HG02840 (cell line): ENCODE results near the gene TNNC1.

ENCODE experiments used
- ATAC-seq: cut with Tn5 transposase; IDR thresholded peaks from one replicate; pipeline ENCODE4 v1.9.1; 2021; ENCODE audit warnings: mild to moderate bottlenecking, moderate library complexity, moderate number of reproducible peaks; ENCODE audit not compliant: unreplicated experiment, low FRiP score

The TNNC1 gene

DNA sequence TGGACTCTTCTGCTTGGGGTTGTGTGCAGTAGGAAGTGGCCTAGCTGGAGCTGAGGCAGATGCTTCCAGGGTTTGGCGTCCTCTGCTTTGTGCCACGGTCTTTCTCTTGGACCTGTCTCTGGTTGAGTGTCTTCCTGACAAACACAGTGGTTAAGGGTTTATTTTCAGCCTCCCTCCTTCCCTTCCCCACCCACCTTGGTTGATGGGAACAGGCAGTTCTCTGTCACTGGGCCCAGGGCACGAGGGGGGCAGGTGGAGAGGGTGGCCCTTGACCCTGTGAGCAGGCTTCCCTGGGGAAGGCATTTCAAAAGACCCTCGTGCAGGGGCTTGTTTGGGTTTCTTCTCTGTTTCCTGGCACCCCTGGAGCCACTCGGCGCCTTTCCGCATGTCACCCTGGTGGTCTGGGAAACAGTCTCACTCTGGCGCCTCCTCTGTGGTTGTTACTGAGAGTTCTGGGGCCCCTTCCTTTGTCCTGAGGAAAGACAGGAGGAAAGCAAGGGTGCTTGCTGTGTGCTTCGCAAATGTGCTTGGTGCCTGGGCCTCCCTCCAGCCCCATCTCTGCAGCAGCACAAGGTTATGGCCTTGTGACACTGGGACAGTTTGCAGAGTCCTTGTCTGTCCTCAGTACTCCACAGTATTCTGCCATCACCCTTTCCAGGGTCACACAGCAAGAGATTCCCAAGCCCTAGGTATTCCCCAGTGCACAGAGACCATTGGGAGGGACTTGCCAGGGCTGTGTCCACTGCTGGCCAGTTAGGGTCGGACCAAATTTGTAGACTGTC, 31.0 kb upstream of the TNNC1 start:
- ATAC-seq: no peak

DNA sequence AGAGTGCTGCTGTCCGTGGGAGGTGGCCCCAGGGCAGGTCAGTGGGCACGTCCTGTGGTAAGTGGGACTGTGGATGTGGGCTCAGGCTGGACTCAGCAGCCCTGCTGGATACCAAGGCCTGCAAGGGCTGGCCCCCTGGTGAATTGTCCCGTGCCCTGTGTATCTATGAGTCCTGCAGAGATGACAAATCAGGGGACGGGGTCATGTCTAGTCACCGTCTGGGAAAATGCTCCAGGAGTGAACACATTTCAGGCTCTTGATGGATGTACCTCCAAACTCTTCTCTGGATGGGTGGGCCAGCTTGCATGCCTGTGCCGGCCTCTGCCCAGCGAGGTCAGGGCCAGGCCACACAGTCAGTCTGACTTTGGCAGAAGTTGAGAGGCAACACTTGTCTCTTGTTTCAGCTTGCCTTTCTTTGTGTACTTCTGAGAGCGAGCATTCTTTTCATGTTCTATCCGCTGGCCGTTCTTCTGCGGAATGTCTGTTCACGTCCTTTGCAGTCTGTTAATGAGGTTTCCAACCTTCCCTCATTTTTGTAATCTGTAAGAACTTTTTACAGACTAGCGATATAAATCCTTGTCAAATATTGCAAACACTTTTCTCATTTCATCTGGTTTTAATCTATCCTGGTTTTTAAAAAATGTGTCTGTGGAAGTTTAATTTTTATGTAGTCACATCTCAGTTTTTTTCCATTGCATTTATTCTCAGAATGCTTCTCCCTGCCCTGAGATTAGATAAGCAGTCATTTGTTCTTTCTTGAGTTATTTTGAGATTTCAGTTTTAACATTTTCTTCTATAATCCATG, 29.9 kb upstream of the TNNC1 start:
- no peak for ATAC-seq

DNA sequence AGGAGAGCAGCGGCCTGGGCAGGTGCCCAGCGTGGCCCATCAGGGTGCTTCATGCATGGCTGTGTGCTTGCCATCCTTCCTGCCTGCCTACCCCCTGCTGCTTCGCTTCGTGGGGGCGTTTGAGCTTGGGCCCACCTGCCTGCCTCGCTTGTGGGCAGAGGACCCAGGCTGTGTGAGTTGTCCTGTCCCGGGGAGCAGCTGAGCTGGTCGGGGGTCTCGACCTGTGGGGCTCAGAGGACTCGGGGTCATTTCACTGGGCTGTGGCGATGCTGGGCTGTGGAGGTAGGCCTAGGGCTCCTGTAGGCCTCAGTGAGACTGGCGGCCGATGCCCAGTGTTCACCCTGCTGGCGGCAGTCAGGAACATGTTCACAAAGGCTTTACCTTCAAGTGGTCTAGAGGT, 29.2 kb upstream of the TNNC1 start:
- ATAC-seq: no peak

DNA sequence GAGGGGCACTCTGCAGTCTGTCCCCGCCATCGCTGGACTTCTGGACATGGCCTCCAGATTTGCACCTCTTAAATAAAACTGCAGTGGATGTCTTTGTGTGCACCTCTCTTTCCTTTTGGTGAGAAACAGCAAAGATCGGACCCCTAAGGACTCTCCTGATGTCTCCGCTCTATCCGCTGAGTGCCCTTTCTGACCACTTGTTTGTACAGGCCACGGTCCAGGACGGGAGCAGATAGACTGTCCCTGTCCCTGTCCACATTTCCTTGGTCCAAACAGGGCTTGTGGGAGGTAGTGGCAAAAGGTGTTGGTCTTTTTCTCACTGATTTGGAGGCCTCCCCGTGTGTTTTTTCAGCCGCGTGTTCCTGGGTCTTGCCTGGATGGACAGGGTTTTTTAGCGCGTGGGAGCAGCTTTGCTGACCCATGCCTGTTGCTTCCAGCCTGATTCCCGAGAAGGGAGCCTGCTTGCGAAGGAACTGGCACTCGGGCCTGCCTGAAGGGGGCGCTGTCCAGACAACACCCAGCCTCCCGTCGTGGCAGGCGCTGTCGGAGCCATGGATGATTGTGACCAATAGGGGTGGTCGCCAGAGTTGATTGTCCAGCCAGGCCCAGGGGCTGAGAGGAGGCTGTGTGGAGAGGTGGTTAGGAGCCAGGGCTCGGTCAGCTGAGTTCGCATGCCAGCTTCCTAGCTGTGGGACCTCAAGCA, 28.1 kb upstream of the TNNC1 start:
- no peak for ATAC-seq

DNA sequence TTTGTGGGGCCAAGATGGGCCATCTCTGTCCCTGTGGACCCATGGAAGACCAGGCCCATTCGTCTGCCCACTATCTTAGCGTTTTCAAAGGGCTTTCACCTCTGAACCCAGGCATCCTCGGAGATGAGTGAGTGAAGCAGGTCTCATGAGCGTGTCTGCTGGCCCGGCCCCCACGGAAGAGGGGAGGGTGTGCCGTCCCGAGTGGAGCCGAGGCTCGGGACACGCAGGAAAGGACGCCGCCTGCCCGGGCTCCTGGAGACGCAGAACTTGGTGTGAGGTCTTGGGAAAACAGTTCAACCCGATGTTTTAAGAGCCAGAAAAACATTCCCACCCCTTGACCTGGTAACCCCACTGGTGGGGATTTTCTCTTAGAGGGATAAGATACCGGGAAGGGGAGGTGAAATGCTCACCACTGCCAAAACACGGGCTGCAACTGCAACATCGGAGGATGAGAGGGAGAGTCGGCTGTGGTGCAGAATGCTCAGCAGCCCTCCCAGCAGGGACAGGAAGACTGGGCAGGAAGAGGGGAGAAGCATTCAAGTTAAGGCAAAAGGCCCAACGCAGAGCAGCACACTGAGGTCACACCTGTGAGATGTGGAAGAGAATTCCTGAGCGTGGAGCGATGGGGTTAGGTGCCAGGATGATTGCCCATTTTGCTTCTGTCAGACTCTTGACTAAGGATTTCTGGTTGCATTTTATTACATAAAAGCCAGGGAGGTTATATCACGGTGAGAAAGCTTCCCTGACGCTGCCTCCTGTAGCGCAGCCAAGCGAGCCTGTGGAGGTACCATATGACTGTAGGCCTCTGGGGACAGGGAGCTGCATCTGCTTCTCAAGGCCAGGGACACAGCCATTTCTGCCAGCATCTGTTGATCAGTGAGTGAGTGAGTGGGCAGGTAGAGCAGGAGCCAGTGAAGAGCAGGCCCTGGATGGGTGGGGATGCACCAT, 27.2 kb upstream of the TNNC1 start:
- no peak for ATAC-seq

DNA sequence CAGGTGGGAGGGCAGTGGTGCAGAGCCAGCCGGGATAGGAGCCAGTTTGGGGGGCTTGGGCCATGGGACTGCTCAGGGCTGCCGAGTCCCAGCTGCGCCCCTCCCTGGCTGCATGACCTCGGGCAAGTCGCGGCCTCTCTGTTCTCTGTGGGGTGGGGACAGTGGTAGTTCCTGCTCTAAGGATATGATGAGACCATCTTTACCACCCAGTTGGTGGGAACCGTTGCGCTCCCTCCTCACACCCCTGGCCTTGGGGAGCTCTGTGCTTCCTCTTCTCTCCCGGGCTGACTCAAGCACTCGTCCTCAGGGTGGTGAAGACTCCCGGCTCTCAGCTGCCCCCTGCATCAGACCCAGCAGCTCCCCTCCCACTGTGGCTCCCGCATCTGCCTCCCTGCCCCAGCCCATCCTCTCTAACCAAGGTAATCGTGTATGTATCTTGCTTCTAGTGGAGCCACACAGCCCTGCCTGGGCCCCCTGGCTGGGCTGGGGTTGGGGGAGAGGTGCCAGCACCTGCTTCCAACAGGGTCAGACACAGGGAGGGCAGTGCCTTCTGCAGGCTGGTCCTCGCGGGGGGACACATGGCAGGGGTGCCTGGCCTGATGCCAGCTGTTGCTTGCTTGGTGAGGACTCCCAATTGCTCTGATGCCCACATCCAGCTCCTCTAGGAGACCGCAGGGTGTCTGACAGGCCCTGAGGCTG, 26.2 kb upstream of the TNNC1 start:
- ATAC-seq: no peak

DNA sequence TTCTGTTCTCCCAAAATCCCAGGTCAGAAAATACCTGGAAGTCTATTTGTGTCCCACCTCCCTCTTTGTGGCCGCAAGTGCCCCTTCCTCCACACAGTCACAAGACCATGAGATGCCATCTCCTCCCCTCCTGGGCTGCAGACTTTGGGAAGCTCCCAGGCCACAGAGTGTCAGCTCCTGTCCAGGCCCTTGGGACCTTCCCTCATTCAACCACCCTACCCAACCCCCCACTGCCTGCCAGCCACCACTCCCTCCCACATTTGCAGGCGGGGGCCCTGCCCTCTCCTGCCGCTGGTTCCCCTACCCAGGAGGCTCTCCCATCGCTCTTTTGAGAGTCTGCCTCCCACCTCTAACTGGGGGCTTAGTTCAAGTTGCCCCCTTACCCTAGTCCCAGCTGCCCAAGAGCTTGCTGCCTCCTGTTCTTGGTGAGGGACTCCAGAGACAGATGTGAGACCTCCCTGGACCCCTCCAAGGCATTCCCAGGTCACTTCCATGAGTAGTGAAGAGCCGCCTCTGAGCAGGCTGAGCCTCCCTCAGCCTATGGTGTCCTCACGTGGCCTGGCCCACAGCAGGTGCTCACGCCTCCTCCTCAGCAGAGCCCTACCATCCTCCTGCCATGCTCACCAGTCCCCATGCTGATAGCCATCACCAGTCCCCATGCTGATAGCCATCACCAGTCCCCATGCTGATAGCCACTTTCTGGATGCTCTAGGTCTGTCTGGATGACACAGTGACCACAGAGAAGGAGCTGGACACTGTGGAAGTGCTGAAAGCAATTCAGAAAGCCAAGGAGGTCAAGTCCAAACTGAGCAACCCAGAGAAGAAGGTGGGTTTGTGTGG, 25.4 kb upstream of the TNNC1 start:
- no peak for ATAC-seq

DNA sequence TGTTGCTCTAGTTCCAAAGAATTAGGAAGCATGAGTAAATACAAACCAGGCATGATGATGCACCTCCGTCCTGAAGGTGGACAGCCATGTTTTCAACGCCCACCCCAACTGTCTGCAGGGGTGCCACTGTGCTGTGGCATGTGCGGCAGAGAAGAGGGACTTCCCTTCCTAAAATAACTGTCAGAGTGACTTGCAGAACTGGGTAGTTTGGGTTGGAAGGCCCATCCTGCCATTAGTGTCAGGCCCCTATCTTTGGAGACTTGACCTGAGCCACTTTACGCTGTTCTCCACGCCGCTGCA, 23.9 kb upstream of the TNNC1 start:
- ATAC-seq: no peak

DNA sequence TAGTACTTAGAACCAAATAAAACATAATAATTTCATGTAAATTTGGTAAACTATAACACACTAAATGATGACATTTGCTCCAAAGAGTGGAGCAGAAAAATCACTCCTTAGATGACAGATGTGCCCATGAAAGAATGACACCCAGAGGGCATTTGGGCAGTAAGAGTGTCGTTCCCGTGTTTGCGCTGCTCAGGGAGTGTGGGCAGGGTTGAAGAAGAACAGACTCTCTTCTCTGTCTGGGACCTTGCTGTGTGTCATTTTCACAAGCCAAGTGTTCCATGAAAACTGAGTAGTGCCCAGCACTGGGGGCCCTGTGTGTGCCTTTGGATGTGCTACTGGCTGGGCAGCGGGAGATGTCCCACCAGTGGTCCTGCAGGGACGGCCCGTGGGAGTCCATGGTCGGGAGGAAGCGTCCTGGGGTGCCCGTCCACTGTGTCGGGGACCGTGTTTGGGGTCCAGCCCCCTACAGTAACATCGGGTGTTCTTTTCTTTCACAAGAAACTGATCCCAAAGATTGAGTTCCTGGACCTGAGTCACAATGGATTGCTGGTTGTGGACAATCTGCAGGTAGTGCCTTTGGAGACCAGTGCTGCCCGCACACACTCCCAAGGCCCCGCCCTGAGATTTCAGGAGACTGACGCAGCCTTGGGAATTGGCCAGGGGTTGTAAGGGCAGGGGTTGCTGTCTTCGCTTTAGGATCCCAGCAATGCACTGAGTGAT, 23.4 kb upstream of the TNNC1 start:
- ATAC-seq: no peak

DNA sequence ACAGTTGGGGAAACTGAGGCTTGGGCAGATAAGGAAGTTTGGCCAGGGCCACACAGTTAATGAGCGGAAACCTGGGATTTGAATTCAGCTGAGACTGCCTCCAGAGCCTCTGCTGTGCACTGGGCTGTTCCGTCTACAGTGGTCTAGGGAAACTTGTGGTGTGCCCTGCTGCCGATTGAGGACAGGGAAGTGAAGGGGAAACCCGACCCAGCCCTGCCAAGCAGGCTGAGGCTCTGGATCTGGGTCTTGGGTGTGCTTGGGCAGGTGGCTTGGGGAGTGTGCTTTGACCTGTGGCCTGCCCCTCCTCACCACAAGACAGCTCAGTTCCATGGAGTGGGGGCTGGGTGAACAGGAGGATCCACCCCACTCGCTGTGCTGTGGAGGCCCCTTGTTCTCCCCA, 19.2 kb upstream of the TNNC1 start:
- ATAC-seq: no peak

DNA sequence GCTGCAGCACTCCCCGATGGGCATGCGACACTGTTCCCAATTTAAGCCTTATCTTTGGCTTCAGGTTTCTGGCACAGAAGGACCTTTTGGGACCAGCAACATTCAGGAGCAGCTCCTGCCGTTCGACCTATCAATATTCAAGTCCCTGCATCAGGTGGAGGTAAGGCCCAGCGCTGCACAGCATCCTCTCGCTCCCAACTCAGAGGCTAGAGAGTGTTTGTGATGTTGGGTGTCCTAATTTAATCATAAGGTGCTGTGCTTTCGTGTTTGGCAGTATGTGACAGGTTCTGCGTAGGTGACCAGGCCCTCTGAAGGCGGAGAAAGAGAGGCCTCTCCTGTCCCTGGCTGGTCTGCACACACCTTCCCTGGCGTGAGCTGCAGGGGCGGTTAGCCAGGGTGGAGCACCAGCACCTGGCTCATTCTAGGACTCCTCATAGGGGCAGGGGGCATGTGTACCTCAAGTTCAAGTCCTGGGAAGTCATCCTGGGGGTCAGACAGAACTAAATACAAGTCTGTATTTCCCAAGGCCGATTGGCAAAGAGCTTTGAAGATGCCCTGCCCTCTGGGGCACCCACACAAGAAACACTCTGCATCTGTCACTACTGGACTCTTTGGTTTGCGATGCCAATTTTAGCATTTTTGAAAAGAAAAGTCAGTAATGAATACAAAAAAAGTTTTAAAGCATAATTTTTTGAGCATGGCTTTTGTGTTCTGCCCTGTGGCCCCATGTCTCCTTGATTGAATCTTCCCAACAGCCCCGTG, 18.6 kb upstream of the TNNC1 start:
- ATAC-seq: no peak

DNA sequence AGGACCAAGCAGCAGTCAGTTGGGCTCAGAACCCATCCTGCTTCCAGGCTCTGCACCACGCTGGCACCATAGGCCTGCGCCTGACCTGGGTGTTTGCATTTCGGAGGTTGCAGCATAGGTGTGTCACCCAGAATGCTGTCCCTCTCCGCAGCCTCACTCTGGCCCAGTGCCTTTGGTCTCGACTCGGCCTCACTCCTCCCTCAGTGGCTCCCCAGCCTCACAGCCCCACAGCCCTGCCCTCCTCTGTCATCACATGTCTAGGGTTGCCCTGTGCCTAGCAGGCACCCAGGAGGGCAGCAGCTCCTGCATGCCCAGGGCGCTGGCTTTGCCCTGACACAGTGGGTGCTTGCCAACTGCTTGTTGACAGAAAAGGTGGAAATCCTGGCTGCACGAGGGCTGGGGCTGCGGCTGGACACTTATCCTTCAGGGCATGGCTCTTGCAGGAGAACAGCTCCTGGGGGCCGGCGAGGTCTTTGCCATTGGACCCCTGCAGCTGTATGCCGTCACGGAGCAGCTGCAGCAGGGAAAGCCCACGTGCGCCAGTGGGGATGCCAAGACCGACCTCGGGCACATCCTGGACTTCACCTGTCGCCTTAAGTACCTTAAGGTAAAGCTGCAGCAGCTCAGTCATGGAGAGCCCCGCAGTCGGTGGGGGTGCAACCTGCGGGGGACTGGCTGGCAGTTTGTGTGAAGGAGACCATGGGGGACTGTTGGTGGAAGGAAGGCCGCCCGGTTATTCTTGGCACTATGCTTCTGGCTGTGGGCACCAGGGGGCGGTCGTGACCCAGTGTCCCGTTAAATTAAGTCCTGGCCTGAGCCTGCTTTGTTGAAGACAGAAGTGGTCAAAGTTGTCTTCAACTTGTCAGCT, 17.8 kb upstream of the TNNC1 start:
- ATAC-seq: no peak

DNA sequence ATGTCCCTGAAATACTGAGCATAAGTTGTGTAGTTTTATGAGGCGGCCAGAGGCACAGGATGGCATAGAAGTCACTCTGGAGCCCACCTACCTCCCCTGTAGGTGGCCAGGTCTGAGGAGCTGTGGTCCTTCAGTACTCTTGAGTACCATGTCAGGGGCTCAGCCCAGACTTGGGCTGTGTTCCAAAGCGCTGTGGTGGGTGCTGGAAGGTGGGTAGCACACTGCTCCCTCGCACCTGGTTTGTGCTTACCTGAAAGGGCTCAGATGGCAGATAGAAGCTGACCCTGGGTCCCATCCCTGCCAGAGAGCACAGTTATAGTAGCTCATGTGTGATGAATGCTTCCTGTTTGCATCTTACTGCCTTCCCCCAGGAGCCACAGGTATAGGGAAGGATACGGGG, 17.1 kb upstream of the TNNC1 start:
- ATAC-seq: no peak

DNA sequence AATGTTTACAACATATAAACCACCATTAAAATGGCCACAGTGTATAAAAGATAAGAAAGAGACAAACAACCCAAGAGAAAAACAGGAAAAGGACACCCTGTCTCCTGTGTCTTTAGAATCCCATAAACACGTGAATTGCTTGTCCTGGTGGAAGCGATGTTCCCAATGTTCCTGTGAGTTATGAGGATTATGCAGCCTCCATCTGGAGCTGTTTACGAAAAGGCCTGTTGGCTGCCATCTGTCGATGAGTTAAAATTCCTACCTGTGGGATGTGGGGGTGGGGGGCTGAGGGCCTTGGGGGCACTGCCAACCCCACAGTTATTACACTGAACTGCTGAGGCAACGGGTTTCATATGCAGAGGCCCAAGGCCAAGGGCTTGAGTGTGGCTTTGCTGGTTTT, 15.2 kb upstream of the TNNC1 start:
- ATAC-seq: no peak

DNA sequence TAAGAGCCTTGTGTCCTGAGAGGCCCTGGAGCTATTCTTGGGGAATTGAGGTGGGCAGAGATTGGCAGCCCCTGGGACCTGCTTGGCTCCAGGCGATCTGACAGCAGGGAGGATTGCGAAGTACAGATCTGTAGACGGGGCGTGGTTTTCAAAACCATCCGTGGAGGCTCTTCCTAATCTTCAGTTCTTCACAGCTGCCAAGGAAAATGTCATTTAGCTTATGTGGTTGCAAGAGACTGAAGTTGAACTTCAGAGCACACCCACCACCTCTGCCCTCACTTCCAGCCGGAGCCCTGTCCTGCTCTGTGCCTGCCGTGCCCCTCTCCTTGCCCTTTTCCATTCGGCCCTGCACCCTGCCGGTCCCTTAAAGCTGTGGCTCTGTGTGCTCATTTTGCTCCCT, 14.5 kb upstream of the TNNC1 start:
- no peak for ATAC-seq

DNA sequence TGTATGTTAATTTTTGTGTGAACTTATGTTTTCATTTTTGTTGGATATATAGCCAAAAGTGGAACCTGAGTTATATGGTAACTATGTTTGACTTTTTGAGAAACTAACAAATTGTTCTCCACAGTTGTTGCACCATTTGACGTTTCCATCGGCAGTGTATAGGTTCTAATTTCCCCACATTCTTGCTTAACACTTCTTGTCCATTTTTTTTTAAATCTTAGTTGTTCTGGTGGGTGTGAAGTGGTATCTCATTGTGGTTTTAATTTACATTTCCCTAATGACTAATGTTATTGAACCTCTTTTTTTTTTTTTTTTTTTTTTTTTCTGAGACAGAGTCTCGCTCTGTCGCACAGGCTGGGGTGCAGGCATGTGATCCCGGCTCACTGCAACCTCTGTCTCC, 9.6 kb upstream of the TNNC1 start:
- ATAC-seq: no peak

DNA sequence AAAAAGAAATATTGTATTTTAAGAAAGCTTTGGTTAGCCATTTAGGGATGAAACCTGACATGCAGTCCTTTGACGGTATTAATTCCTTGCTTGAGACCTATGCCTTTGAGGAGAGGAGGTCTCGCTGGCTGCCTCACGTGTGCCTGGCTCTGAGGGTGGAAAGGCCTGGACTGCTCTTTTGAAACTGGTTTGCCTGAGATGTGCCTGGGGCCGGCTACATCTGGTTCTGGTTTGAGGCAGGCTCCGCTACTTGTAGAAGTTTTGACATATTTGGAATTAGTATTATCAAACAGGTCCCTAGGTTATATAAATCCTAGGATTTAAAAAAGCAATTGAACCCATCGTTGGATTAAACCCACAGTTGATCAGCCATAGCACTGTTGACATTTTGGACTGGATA, 8.0 kb upstream of the TNNC1 start:
- ATAC-seq: no peak
